Brain pericyte (primary cell): Measurements from ENCODE around the gene HNRNPU.
A peak's percentile ranks its signal among the peaks of the same experiment; 100 is the strongest.

ENCODE experiments used
- DNase-seq: peaks from one replicate; pipeline ENCODE4 v3.0.0-alpha.2; 2012; ENCODE audit warnings: low read depth, low spot score

The HNRNPU gene

GRCh38 chr1:244864253-244865027, at the start of gene HNRNPU:
HNRNPU (minus strand) TSS chr1:244864543; CDS start chr1:244864307, 236 bp downstream.
- DNase-seq: peak; percentile 95

GRCh38 chr1:244913806-244914205, 49.5 kb upstream of the HNRNPU start:
- DNase-seq: no peak

DNA sequence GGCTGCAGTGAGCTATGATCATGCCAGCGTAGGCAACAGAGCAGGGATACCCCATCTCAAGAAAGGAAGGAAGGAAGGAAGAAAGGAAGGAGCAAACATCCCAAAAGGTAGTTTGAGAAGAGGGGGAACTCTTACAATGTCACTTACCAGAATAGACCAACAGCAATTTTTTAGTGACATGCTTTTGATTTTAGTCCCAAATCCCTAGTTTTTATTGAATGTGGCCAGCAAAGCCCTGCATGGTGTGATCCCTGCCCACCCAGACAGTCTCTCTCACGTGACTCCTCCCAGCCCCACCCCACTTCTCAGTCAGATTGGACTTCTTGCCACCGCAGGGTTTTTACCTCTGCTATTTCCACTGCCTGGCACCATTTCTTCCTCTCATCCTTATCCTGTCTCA, 39.8 kb upstream of the HNRNPU start:
- no peak for DNase-seq

- no peak for DNase-seq
Measured at GRCh38 chr1:244901400-244902015, 37.2 kb upstream of the HNRNPU start.

- no peak for DNase-seq
Measured at GRCh38 chr1:244897476-244898254, 33.3 kb upstream of the HNRNPU start.

DNA sequence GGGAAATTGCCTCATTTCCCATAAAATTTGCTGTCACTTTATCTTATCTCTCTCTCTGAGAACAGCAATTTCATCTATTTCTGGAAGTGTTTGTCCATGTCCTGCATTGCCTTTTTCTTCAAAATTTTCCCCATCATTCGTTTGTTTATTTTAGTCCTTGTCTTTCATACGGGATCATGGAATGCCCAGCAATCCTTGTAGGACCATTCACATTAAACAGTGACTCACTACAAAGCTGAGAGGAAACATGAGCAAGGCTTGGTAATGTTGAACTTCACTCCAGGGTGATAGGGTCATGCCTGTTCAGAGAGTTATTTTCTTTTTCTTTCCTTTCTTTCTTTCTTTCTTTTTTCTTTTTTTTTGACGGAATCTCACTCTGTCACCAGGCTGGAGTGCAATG, 32.2 kb upstream of the HNRNPU start:
- no peak for DNase-seq

- DNase-seq: no peak
Measured at GRCh38 chr1:244893836-244894235, 29.5 kb upstream of the HNRNPU start.

DNA sequence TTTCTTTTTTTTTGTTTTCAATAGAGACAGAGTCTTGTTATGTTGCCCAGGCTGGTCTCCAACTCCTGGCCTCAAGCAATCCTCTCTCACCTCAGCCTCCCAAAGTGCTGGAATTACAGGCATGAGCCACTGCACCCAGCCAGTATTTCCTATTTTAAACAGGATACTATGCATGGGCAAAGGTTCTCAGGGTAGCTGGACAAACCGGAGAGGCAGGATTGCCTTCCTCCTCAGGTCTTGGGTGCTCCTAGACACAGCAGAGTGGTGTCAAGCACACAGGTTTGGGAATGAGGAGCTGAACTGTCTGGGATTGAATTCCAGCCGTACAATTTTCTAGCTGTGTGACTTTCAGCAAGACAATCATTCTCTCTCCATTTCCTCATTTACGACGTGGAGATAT, 22.9 kb upstream of the HNRNPU start:
- no peak for DNase-seq

GRCh38 chr1:244881552-244882280, 17.4 kb upstream of the HNRNPU start:
- no peak for DNase-seq

- no peak for DNase-seq
Measured at GRCh38 chr1:244878681-244879080, 14.3 kb upstream of the HNRNPU start.

DNA sequence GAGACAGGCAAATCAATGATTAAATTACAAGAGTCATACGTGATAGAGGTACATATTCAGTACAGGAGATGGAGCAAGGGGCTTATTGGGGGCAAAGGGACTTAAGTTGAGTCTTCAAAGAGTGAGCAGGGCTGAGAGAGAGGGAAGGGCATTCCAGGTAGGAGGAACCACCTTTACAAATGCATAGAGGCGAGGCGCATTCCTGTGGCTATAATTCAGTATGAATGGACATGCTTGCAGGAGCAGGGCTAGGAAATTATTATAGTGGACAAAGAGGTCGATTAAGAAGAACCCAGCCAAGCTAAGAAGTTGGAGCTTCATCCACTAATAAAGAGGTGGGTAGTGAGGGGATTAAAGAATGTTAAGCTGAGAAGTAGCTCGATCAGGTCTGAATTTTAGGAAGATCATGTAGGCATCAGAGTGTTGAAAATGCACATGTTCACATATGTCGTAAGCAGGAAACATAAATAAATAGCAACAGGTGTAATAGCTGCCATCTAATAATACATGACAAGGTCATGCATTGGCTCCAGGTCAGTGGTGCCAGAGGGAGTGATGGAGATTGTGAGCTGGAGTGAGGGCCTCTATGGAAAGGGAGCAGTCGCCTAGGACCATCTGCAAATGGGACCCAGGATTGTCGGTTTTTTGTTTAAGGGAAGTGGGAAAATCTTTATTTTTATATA, 12.0 kb upstream of the HNRNPU start:
- DNase-seq: no peak

DNA sequence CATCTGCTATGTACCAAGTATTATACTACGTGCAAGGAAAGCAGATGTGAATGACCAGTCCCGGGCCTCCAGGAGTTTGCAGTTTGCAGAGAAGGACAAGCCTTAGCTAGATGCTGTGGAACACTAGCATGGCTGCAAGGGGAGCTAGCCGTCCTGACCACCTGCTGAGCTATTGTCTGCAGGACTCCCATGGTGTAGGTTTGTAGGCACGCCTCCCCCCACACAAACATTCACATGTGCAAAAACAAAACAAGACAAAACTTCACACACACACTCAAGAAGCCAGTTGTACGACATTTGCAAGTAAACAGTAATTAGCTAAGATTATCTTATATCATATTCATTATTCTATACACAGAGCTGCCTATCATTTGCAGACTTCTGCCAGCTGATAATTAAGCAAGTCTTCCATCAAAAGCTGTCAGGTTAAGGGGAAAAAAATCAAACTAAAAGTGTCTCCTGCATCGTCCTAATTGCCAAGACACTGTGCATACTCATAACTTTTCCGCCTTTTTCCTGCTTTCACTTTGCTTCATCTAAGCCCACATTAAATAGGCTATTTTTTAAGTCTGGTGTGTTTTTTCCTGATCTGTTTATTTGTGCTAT, 10.7 kb upstream of the HNRNPU start:
- DNase-seq: no peak

- no peak for DNase-seq
Measured at GRCh38 chr1:244869950-244870349, 5.6 kb upstream of the HNRNPU start.

GRCh38 chr1:244869364-244869827, 5.1 kb upstream of the HNRNPU start:
- DNase-seq: no peak

DNA sequence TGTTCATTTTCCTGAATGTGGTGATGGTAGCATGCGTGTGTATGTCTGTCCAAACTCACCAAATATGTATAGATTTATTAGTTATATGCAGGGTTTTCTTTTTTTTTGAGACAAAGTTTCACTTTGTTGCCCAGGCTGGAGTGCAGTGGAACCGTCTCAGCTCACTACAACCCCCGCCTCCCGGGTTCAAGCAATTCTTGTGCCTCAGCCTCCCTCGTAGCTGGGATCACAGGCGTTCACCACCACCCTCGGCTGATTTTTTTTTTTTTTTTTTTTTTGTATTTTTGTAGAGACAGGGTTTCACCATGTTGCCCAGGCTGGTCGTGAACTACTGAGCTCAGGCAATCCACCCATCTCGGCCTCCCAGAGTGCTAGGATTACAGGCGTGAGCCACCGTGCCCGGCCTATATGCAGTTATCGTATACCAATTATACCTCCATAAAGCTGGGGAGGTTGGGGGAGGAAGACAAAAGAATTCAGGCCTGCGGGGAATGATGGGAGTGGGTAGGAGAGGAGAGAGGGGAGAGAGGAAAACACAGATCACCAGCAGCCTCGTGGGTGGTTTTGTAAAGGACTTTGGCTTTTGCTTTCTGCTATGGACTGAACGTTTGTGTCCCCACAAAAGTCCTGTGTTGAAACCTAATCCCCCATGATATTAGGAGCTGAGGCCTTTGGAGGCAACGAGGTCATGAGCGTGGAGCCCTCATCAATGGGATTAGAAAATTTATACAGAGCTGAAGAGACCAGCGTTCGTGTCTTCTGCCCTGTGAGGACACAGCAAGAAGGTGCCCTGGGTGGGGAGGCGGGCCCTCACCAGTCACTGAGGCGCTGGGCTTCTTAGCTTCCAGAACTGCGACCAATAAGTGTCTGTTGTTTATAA, 4.4 kb upstream of the HNRNPU start:
- DNase-seq: no peak

- DNase-seq: no peak
Measured at GRCh38 chr1:244866355-244866754, 2.0 kb upstream of the HNRNPU start.

- DNase-seq: no peak
Measured at GRCh38 chr1:244865820-244866219, 1.5 kb upstream of the HNRNPU start.

DNA sequence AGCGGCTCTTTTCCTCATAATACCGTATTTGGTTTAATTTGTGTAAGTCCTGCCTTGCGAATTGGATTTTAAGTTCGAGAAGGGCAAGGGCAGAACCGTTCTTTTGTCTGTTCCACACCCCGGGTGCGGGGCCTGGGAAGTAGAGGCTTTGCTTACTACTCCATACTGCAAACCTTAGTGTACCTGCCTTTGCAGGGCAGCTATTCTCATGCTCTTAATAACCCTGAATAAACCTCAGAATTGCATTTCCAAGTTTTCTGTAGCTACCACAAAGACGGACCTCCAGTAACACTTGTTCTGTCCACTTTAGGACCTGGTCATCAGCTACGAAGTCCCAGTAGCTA, 657 bp upstream of the HNRNPU start:
- DNase-seq: no peak

GRCh38 chr1:244863491-244864252, 671 bp downstream of the HNRNPU start:
- no peak for DNase-seq
